CD4-positive, alpha-beta T cell treated with Interleukin-10 for 1 hour (primary cell): Measurements from ENCODE around the gene ZBTB2.
"Not testable (repeated sequence)": the region's sequence is repeated elsewhere in the genome, so short reads cannot be mapped to it uniquely, and the experiment has no call there.

Experiments
- DNase-seq: peaks from one replicate; pipeline ENCODE4 v3.0.0-alpha.2; 2020

Gene ZBTB2

GRCh38 chr6:151325075-151326050 is 66.0 kb downstream of the ZBTB2 start:
- peak; percentile 17 for DNase-seq

- no peak for DNase-seq
These were observed 66.9 kb downstream of the ZBTB2 start for GRCh38 chr6:151324488-151324825.

- peak; percentile 72 for DNase-seq
These were observed 67.4 kb downstream of the ZBTB2 start for GRCh38 chr6:151323791-151324487.

- DNase-seq = no peak
These were observed 68.8 kb downstream of the ZBTB2 start for GRCh38 chr6:151322570-151322969.

- no peak for DNase-seq
These were observed 69.9 kb downstream of the ZBTB2 start for GRCh38 chr6:151321438-151321837.

GRCh38 chr6:151320140-151320539 is 71.2 kb downstream of the ZBTB2 start:
- DNase-seq = no peak

GRCh38 chr6:151317995-151318365 is 73.4 kb downstream of the ZBTB2 start:
- no peak for DNase-seq

- no peak for DNase-seq
These were observed 74.0 kb downstream of the ZBTB2 start for GRCh38 chr6:151317103-151317994.

GRCh38 chr6:151315661-151316060 is 75.7 kb downstream of the ZBTB2 start:
- DNase-seq = not testable (repeated sequence)
